HCT116 (cell line): ENCODE measurements around the gene POR.

Source experiments
- EGR1 ChIP-seq: IDR thresholded peaks from 2 replicates; pipeline ENCODE4 v1.6.1; 2012; ENCODE audit warnings: low read depth
- EZH2 ChIP-seq: fragments of 200-600 bp; sonication (generic); IDR thresholded peaks from 2 replicates; pipeline ENCODE4 v1.6.1; 2017; ENCODE audit warnings: antibody characterized with exemption, mixed run types
- EZH2phosphoT487 ChIP-seq: fragments of 200-600 bp; IDR thresholded peaks from 2 replicates; pipeline ENCODE4 v1.6.1; 2018; ENCODE audit warnings: antibody characterized with exemption, borderline replicate concordance
- POLR2A ChIP-seq: IDR thresholded peaks from 2 replicates; pipeline ENCODE4 v1.7.0; 2011; ENCODE audit warnings: borderline replicate concordance; ENCODE audit not compliant: insufficient read depth, insufficient read length; ENCODE audit errors: extremely low read depth
- POLR2AphosphoS5 ChIP-seq: IDR thresholded peaks from 2 replicates; pipeline ENCODE4 v1.6.1; 2011; ENCODE audit warnings: mild to moderate bottlenecking, low read depth, low read length, moderate library complexity
- YY1 ChIP-seq: IDR thresholded peaks from 2 replicates; pipeline ENCODE4 v1.6.1; 2011; ENCODE audit warnings: low read length, low read depth, moderate library complexity, mild to moderate bottlenecking; ENCODE audit not compliant: insufficient replicate concordance; ENCODE audit errors: extremely low read depth
- ZNF274 ChIP-seq: fragments of 200-500 bp; sonication (Bioruptor generic); IDR thresholded peaks from 2 replicates; pipeline ENCODE4 v1.6.1; 2014; ENCODE audit warnings: mild to moderate bottlenecking, low read depth, low read length, inconsistent platforms
- TF ChIP-seq, protein P1 (sequence below), 3 experiments: fragments of 200-600 bp in 1 of 3; sonication (generic) in 1 of 3; IDR thresholded peaks in 2 of 3; conservative IDR thresholded peaks in 1 of 3; 2 replicates each; pipeline ENCODE4 v1.5.1; 2012 to 2017; ENCODE audit warnings: low read depth in 2 of 3, low read length in 2 of 3, antibody characterized with exemption in 1 of 3, borderline replicate concordance in 1 of 3, control low read depth in 1 of 3, mild to moderate bottlenecking in 1 of 3, mixed read lengths in 1 of 3, mixed run types in 1 of 3, moderate library complexity in 1 of 3; ENCODE audit not compliant: insufficient read depth in 1 of 3
- TF ChIP-seq, protein P2 (sequence below): IDR thresholded peaks from 2 replicates; pipeline ENCODE4 v1.6.1; 2012
- TF ChIP-seq, protein P3 (sequence below): IDR thresholded peaks from 2 replicates; pipeline ENCODE4 v1.6.1; 2012

DNA sequence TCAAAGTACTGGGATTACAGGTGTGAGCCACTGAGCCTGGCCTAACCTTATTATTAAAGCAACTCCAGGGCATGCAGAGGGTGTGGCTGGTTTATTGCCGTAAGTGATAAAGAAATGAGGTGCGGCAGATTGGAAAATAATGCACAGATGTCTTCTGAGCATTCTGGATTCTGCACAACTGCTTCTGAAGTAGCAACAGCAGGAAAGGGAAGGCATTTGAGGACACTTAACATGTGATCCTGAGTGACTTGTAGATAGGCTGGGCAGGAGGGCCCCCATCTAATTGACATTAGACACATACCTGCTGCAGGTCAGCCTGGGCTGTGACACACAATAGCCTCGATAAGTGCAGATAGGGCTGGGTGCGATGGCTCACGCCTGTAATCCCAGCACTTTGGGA, 30.5 kb upstream of the POR start:
- TF ChIP-seq, protein P1, sequence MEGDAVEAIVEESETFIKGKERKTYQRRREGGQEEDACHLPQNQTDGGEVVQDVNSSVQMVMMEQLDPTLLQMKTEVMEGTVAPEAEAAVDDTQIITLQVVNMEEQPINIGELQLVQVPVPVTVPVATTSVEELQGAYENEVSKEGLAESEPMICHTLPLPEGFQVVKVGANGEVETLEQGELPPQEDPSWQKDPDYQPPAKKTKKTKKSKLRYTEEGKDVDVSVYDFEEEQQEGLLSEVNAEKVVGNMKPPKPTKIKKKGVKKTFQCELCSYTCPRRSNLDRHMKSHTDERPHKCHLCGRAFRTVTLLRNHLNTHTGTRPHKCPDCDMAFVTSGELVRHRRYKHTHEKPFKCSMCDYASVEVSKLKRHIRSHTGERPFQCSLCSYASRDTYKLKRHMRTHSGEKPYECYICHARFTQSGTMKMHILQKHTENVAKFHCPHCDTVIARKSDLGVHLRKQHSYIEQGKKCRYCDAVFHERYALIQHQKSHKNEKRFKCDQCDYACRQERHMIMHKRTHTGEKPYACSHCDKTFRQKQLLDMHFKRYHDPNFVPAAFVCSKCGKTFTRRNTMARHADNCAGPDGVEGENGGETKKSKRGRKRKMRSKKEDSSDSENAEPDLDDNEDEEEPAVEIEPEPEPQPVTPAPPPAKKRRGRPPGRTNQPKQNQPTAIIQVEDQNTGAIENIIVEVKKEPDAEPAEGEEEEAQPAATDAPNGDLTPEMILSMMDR (IDR thresholded peaks at IDR 0.05 in 2 of 3, conservative IDR thresholded peaks at IDR 0.05 in 1 of 3; ENCODE audit: borderline replicate concordance in 1 of 3, insufficient read depth in 1 of 3, low read depth in 2 of 3, low read length in 2 of 3): no peak
- TF ChIP-seq EZH2: no peak
- TF ChIP-seq POLR2A: no peak
- no peak for TF ChIP-seq EZH2phosphoT487
- TF ChIP-seq ZNF274: no peak
- no peak for TF ChIP-seq YY1
- TF ChIP-seq, protein P2, sequence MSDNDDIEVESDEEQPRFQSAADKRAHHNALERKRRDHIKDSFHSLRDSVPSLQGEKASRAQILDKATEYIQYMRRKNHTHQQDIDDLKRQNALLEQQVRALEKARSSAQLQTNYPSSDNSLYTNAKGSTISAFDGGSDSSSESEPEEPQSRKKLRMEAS: no peak
- no peak for TF ChIP-seq EGR1
- TF ChIP-seq, protein P3, sequence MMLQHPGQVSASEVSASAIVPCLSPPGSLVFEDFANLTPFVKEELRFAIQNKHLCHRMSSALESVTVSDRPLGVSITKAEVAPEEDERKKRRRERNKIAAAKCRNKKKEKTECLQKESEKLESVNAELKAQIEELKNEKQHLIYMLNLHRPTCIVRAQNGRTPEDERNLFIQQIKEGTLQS: no peak
- TF ChIP-seq POLR2AphosphoS5: no peak
